HL-60/S4 (cell line): ENCODE results near the gene TMEM54.

Experiments
- in situ Hi-C: fragments of 300-500 bp; cut with MboI; formaldehyde crosslinking; loops from 2 replicates; pipeline ENCODE4 v1.14.3; 2022; ENCODE audit warnings: low sequenced_read_pairs

Gene TMEM54

GRCh38 chr1:32867151-32867550 is 34.0 kb downstream of the TMEM54 start:
- in situ Hi-C loops: no loop called here

- in situ Hi-C loops: no loop called here
Measured at GRCh38 chr1:32865639-32866405, 35.4 kb downstream of the TMEM54 start.

- in situ Hi-C loops: no loop called here
Measured at GRCh38 chr1:32864375-32865019, 36.7 kb downstream of the TMEM54 start.

GRCh38 chr1:32863881-32864245 is 37.3 kb downstream of the TMEM54 start:
- in situ Hi-C loops: no loop called here

- in situ Hi-C loops: no loop called here
Measured at GRCh38 chr1:32863218-32863880, 37.8 kb downstream of the TMEM54 start.

- in situ Hi-C loops: no loop called here
Measured at GRCh38 chr1:32861904-32862695, 39.1 kb downstream of the TMEM54 start.

- in situ Hi-C loops: no loop called here
Measured at GRCh38 chr1:32860566-32860965, 40.6 kb downstream of the TMEM54 start.

- in situ Hi-C loops: no loop called here
Measured at GRCh38 chr1:32859915-32860314, 41.3 kb downstream of the TMEM54 start.

- in situ Hi-C loops: no loop called here
Measured at GRCh38 chr1:32858791-32859190, 42.4 kb downstream of the TMEM54 start.

GRCh38 chr1:32858136-32858535 is 43.1 kb downstream of the TMEM54 start:
- in situ Hi-C loops: no loop called here

GRCh38 chr1:32855861-32856617 is 45.1 kb downstream of the TMEM54 start:
- in situ Hi-C loops: no loop called here

- in situ Hi-C loops: no loop called here
Measured at GRCh38 chr1:32848354-32849063, 52.7 kb downstream of the TMEM54 start.
